ENCODE measurements around the gene ZFP91. TPM values are rescaled to one million over a fixed set of nuclear protein-coding genes. Genes with fewer than 3 reads are reported as not detected.

The ZFP91 gene
- total RNA-seq, 2 experiments from 2014 or later: 35.7 to 44.0 TPM

DNA sequence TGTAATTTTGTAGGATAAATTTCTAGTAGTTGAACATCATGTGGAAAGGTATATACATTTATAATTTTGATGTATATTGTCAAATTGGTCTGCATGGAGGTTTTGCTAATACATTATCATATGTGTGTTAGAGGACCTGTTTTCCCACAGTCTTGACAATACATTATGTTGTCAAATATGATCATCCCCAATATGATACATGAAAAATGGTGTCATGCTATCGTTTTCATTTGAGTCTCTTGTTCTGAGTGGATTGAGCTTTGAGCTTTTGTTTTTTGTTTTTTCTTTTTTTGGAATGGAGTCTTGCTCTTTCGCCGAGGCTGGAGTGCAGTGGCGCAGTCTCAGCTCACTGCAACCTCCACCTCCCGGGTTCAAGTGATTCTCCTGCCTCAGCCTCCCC, 29.5 kb downstream of the ZFP91 start:
- Mint-ChIP-seq H3K4me3 (no peak overlapping the region), H3K9me3 (ENCODE audit: low read depth) (no peaks in the 10 kb centered on the region), H3K27ac (no peak overlapping the region), H3K36me3 (ENCODE audit: low read depth) (peaks cover 49% of the 10 kb centered on the region), H3K27me3 (no peaks in the 10 kb centered on the region), H3K4me1 (peaks cover 73% of the 10 kb centered on the region)
- DNase-seq (no peak), ATAC-seq (peak; percentile 33)
- intact Hi-C loops (cut with DNase I, micrococcal nuclease): no loop called here
- ChIA-PET POLR2A (interaction anchor here (0.7 kb wide), 1 partner anchor 27 kb away, joined by 4 read pairs; no protein-coding TSS in a partner anchor), CTCF (interaction anchor here (0.6 to 1.6 kb wide), 2 partner anchors 21 to 564 kb away, joined by 4 read pairs; partner anchors contain the start of gene DTX4)

DNA sequence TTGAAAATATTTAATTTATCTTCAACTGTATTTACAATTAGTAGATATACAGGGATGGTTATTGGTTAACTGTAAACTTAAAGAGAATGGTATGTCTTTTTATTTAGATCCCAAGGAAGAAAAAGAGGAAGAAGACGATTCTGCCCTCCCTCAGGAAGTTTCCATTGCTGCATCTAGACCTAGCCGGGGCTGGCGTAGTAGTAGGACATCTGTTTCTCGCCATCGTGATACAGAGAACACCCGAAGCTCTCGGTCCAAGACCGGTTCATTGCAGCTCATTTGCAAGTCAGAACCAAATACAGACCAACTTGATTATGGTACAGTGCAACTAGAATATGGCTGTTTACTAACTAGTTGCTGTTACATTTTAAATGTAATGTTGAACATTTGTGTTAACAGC, 30.9 kb downstream of the ZFP91 start:
- Mint-ChIP-seq H3K4me3 (no peak overlapping the region), H3K4me1 (peaks cover 66% of the 10 kb centered on the region), H3K9me3 (ENCODE audit: low read depth) (no peaks in the 10 kb centered on the region), H3K27ac (no peak overlapping the region), H3K36me3 (ENCODE audit: low read depth) (peaks cover 51% of the 10 kb centered on the region), H3K27me3 (no peaks in the 10 kb centered on the region)
- no peak for ATAC-seq
- ChIA-PET POLR2A (no interaction called here), CTCF (interaction anchor here (0.5 to 1.6 kb wide), 4 partner anchors 12 to 42 kb away, joined by 3 to 5 read pairs (median 4); no protein-coding TSS in a partner anchor)
- intact Hi-C loops (cut with DNase I, micrococcal nuclease): no loop called here
- no peak for DNase-seq

DNA sequence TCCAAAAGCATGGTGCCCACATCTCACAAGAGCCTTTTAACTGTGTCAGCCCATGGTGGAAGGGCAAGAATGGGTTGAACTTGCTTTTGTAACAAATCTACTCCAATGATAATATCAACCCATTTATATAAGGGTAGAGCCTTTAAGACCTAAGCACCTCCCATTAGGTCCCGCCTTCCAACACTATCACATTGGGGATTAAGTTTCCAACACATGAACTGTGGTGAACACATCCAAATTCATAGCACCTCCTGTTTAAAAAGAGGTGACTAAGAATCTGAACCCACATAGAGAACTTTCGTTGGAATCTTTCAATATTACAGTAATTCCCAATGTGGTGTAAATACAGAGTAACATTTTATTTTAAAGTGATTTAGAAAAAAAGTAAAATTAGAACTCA, 34.4 kb downstream of the ZFP91 start:
- CTCF ChIA-PET: interaction anchor here (3.4 kb wide), 1 partner anchor 46 kb away, joined by 11 read pairs; no protein-coding TSS in a partner anchor

DNA sequence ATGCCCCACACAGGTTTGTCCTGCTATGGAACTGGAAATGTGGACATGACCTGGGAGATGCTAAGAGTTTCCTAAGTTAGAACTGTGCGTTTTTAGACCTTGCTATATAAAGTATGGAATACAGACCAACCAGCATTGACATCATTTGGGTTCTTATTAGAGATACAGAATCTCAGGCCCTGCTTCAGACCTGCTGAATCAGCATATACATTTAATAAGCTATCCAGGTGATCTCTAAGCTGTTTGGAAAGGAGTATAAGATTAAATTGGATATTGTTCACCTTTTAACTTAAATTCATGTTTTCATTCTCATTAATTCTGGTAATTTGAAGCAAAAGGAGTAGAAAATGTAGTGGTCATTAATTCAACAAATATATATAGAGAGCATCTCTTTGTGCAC, 36.7 kb downstream of the ZFP91 start:
- CTCF ChIA-PET: no interaction called here
- intact Hi-C loops (cut with DNase I, micrococcal nuclease): loop anchor here in 1 of 2 experiments (5.0 kb wide), 1 partner anchor 38 kb away; the partner anchor contains the start of genes LPXN and ZFP91
- H3K9me3 Mint-ChIP-seq (ENCODE audit: low read depth): no peaks in the 10 kb centered on the region
- POLR2A ChIA-PET: no interaction called here
- no peak overlapping the region for H3K4me3 Mint-ChIP-seq
- DNase-seq (no peak), ATAC-seq (no peak)
- peaks cover 78% of the 10 kb centered on the region for H3K36me3 Mint-ChIP-seq (ENCODE audit: low read depth)
- H3K27me3 Mint-ChIP-seq: no peaks in the 10 kb centered on the region
- no peak overlapping the region for H3K27ac Mint-ChIP-seq
- H3K4me1 Mint-ChIP-seq: peaks cover 37% of the 10 kb centered on the region

More for the DNA sequence above, 34.4 kb downstream of the ZFP91 start:
- peaks cover 46% of the 10 kb centered on the region for H3K4me1 Mint-ChIP-seq
- no peak overlapping the region for H3K4me3 Mint-ChIP-seq
- intact Hi-C loops (cut with DNase I, micrococcal nuclease): no loop called here
- H3K27ac Mint-ChIP-seq: no peak overlapping the region
- peak; percentile 11 for DNase-seq
- H3K9me3 Mint-ChIP-seq (ENCODE audit: low read depth): no peaks in the 10 kb centered on the region
- H3K36me3 Mint-ChIP-seq (ENCODE audit: low read depth): peaks cover 67% of the 10 kb centered on the region
- peak; percentile 75 for ATAC-seq
- POLR2A ChIA-PET: interaction anchor here (0.6 kb wide), 1 partner anchor 22 kb away, joined by 5 read pairs; no protein-coding TSS in a partner anchor
- H3K27me3 Mint-ChIP-seq: no peaks in the 10 kb centered on the region

DNA sequence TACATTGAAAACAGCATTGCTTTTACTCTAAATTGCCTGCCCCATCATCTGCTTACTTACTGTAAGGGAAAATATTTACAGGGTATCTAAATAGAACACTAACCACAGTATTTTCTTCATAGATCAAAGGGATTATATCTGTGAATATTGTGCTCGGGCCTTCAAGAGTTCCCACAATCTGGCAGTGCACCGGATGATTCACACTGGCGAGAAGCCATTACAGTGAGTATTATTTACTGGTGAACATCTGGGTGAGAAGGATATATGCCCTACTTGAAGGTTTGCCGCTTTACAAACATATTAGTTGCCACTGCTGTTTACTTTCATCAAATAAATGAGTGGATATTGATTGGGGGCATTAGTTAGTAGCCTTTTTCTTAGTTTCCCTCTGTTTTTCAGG, 37.7 kb downstream of the ZFP91 start:
- H3K27me3 Mint-ChIP-seq: no peaks in the 10 kb centered on the region
- H3K9me3 Mint-ChIP-seq (ENCODE audit: low read depth): no peaks in the 10 kb centered on the region
- H3K36me3 Mint-ChIP-seq (ENCODE audit: low read depth): peaks cover 71% of the 10 kb centered on the region
- POLR2A ChIA-PET: no interaction called here
- CTCF ChIA-PET: interaction anchor here (0.6 kb wide), 1 partner anchor 64 kb away, joined by 3 read pairs; no protein-coding TSS in a partner anchor
- peaks cover 34% of the 10 kb centered on the region for H3K4me1 Mint-ChIP-seq
- H3K27ac Mint-ChIP-seq: peak overlapping the region; percentile 13
- no peak overlapping the region for H3K4me3 Mint-ChIP-seq
- no peak for ATAC-seq
- intact Hi-C loops (cut with DNase I, micrococcal nuclease): loop anchor here in 1 of 2 experiments (5.0 kb wide), 1 partner anchor 39 kb away; the partner anchor contains the start of genes LPXN and ZFP91
- no peak for DNase-seq

DNA sequence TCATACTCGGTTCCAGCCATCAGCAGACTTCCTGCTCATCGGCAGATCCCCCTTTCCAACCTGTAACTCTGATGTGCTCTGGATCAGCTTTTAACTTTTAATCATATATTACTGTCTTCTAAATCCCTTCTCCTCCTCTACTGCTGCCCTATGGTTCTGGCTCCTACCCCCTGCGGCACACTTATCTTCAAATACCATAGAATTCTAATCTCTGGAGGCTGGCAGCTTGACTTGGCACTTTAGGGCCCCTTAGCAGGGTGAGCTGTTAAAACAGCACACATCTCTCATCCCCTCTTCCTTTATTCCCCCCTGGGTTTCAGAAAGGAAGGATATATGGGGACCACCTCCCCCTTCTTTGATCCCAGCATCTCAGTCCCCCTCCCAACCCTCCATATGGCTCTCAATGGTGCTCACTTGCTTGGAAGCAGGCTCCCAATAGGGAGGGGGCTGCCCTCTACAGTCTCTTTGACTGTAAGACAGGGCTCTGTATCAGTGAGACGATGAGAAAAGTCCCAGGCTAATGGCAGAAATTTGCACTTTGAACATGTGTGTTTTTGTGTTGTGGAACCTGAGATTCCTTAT, 39.2 kb downstream of the ZFP91 start:
- H3K27me3 Mint-ChIP-seq: no peaks in the 10 kb centered on the region
- peak overlapping the region; percentile 35 for H3K27ac Mint-ChIP-seq
- H3K4me1 Mint-ChIP-seq: peaks cover 35% of the 10 kb centered on the region
- ATAC-seq: peak; percentile 55
- peak; percentile 27 for DNase-seq
- intact Hi-C loops (cut with DNase I, micrococcal nuclease): loop anchor here (2.0 to 5.0 kb wide), 2 partner anchors 41 kb away; partner anchors contain the start of genes LPXN (in 1 of the 2) and ZFP91 (in 1 of the 2)
- H3K9me3 Mint-ChIP-seq (ENCODE audit: low read depth): no peaks in the 10 kb centered on the region
- H3K36me3 Mint-ChIP-seq (ENCODE audit: low read depth): peaks cover 71% of the 10 kb centered on the region
- no peak overlapping the region for H3K4me3 Mint-ChIP-seq
- POLR2A ChIA-PET: no interaction called here
- CTCF ChIA-PET: interaction anchor here (0.6 to 2.0 kb wide), 5 partner anchors 11 to 50 kb away, joined by 3 to 9 read pairs (median 4); no protein-coding TSS in a partner anchor

DNA sequence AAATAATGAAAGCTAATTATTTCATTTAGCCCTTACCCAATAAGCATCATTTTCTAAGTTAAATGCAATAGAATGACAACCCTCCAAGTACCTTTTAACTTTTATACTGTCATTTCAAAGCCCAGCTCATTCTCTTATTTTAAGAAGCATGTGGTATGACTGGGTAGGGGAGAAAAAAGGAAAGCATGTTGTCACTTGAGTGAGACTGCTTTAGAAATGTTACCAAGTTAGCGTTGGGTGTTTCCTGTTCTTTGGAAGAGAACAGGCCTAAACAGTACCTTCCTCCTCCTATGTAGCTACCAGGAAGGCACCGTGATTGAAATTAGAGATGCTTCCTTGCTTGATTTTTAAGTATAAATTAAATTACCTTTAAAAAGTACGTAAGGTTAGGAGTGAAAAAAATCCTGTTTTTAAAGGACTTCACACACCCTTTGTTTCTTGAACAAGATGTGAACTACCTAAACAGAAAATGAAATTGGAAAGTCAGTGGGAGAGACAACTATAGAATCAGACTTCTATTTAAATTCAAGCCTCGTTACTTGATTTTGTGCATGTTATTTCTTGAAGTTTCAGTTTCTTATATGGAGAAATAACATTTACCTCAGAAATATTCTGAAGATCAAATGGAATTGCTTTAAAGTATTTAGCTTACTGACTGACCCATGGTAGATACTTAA, 42.9 kb downstream of the ZFP91 start:
- peak overlapping the region; percentile 66 for H3K27ac Mint-ChIP-seq
- no peaks in the 10 kb centered on the region for H3K27me3 Mint-ChIP-seq
- ChIA-PET CTCF (interaction anchor here (0.8 to 2.7 kb wide), 10 partner anchors 16 to 284 kb away, joined by 3 to 15 read pairs (median 4); partner anchors contain the start of gene LPXN), POLR2A (interaction anchor here (0.6 to 1.2 kb wide), 4 partner anchors 44 to 336 kb away, joined by 3 to 6 read pairs (median 4); no protein-coding TSS in a partner anchor)
- intact Hi-C loops (cut with DNase I, micrococcal nuclease): loop anchor here (2.0 to 5.0 kb wide), 3 partner anchors 15 to 51 kb away; no protein-coding TSS in a partner anchor
- H3K4me3 Mint-ChIP-seq: no peak overlapping the region
- ATAC-seq (peak; percentile 83), DNase-seq (no peak)
- peaks cover 65% of the 10 kb centered on the region for H3K36me3 Mint-ChIP-seq (ENCODE audit: low read depth)
- H3K4me1 Mint-ChIP-seq: peaks cover 29% of the 10 kb centered on the region
- H3K9me3 Mint-ChIP-seq (ENCODE audit: low read depth): no peaks in the 10 kb centered on the region

DNA sequence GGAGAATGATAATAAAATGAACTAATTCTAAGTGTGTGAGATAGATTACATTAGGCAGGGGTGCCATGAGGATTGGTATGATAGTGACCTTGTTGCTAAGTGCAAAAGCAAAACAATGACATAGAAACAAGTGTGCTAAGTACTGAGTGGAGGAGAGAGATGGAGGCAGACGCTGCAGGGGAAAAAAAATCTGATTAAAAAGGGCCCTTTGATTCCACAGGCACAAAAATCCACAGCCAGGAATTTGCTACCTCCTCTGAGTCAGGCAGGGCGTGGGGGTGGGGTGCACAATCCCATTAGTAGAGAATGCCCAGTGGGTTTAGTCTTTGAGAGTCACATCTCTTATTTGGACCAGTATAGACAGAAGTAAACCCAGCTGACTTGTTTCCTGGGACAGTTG, 43.5 kb downstream of the ZFP91 start, which contains the start of gene CNTF:
TSS of gene CNTF (plus strand) at position 322 of the 400 bp plus-strand sequence. CDS start 88 bp downstream, outside the sequence.
- ChIA-PET CTCF (interaction anchor here (0.9 to 2.7 kb wide), 6 partner anchors 16 to 54 kb away, joined by 3 to 15 read pairs (median 4); no protein-coding TSS in a partner anchor), POLR2A (interaction anchor here (1.2 kb wide), 1 partner anchor 45 kb away, joined by 6 read pairs; no protein-coding TSS in a partner anchor)
- DNase-seq (no peak), ATAC-seq (no peak)
- peaks cover 29% of the 10 kb centered on the region for H3K4me1 Mint-ChIP-seq
- intact Hi-C loops (cut with DNase I, micrococcal nuclease): loop anchor here (2.0 to 5.0 kb wide), 2 partner anchors 26 to 50 kb away; no protein-coding TSS in a partner anchor
- peak within 1 kb of the TSS; percentile 66 for H3K27ac Mint-ChIP-seq
- no peak within 1 kb of the TSS for H3K4me3 Mint-ChIP-seq
- H3K9me3 Mint-ChIP-seq (ENCODE audit: low read depth): no peaks in the 10 kb centered on the region
- H3K36me3 Mint-ChIP-seq (ENCODE audit: low read depth): peaks cover 63% of the 10 kb centered on the region
- no peaks in the 10 kb centered on the region for H3K27me3 Mint-ChIP-seq

DNA sequence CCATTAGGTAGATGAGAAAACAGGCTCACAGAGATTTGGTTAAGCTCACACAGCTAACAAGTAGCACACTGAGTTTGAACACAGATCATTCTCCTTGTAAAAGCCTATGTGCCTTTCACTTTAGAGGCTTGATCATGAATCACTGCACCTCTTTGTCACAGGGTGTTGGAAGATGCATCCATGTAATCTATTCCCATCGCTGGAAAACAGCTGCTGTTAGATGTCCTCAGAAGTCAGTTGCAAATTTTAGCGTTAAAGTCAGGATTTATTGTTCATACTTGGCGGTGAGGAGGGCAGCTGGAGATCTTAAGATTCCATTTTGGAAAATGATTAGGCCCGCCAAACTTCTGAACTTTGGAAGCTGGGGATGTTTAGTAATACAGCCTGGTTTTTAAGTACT, 46.2 kb downstream of the ZFP91 start:
- H3K4me3 Mint-ChIP-seq: no peak overlapping the region
- intact Hi-C loops (cut with DNase I, micrococcal nuclease): no loop called here
- CTCF ChIA-PET: interaction anchor here (9.2 kb wide), 1 partner anchor 57 kb away, joined by 89 read pairs; no protein-coding TSS in a partner anchor
- DNase-seq (no peak), ATAC-seq (no peak)
- H3K36me3 Mint-ChIP-seq (ENCODE audit: low read depth): peaks cover 42% of the 10 kb centered on the region
- no peaks in the 10 kb centered on the region for H3K27me3 Mint-ChIP-seq
- H3K9me3 Mint-ChIP-seq (ENCODE audit: low read depth): no peaks in the 10 kb centered on the region
- peaks cover 31% of the 10 kb centered on the region for H3K4me1 Mint-ChIP-seq
- POLR2A ChIA-PET: no interaction called here
- no peak overlapping the region for H3K27ac Mint-ChIP-seq

DNA sequence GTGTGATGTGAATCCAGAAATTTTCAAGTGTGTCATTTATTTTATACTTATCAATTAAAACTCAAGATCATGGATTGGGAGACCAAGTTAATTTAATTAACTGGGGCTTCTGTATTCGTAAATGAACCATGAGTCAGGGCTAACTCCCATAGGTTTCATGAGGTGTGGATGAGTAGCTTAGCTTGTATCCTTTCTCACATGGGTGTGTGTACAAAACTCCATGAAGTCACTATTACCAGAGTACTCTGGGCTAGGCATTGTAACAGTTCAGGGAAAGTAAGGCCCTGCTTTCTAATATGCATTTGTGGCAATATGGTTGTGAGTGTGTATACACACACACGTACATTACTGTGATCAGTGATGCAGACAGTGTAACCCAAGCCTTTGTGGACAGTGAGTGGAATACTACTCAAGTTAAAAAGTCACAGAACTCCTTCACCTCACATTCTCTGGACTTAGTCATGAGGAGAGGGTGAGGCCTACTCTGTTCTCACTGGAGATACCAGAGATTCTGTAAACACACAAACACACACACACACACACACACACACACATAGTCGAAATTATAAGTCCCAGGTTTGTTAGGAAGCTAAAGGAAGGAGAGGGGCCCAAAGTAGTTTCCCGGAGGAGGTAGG, 47.1 kb downstream of the ZFP91 start:
- ChIA-PET POLR2A (no interaction called here), CTCF (interaction anchor here (1.3 to 9.2 kb wide), 2 partner anchors 15 to 57 kb away, joined by 3 to 89 read pairs; no protein-coding TSS in a partner anchor)
- no peaks in the 10 kb centered on the region for H3K9me3 Mint-ChIP-seq (ENCODE audit: low read depth)

More for the DNA sequence above, 47.1 kb downstream of the ZFP91 start:
- Mint-ChIP-seq H3K27me3 (no peaks in the 10 kb centered on the region), H3K36me3 (ENCODE audit: low read depth) (peaks cover 39% of the 10 kb centered on the region), H3K4me3 (no peak overlapping the region), H3K4me1 (peaks cover 27% of the 10 kb centered on the region), H3K27ac (peak overlapping the region; percentile 30)
- DNase-seq (no peak), ATAC-seq (no peak)
- intact Hi-C loops (cut with DNase I, micrococcal nuclease): no loop called here
